ENCODE data around the gene SLC39A8. TPM values are rescaled to one million over a fixed set of nuclear protein-coding genes. Genes with fewer than 3 reads are reported as not detected.

SLC39A8 gene
- total RNA-seq, 1 experiment from 2014 or later = 13.2 TPM

DNA sequence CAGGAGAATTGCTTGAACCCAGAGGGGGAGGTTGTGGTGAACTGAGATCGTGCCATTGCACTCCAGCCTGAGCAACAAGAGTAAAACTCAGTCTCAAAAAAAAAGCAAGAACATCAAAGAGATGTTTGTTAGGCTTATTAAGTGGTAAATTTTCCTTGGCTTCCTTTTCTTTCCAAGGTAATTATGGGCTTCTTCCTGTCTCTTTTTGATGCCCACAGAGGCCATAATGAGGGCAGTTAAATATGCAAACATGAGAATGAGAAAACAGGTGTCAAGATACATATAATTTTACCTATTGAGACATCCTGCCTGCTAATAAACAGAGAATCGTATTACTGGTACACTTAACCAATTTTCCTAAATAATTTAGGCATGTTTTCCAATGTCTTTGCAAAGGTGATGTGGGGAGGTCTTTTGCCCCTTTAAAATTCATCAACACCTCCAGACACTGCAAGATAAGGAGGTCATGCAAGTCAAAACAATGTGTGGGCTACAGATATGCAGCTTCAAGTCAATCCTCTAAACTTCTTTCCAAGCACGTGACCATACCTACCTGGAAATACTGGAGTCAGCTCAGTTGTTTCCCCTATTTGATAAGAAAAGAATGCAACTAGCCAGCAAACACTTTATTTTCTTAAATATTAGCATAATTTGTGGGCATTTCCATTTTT lies 2.7 kb downstream of the SLC39A8 start:
- TF ChIP-seq SP1 (IDR thresholded peaks at IDR 0.05; ENCODE audit: low read depth) (no peak), SIN3A (IDR thresholded peaks at IDR 0.05; ENCODE audit: low read depth) (no peak), EZH2phosphoT487 (IDR thresholded peaks at IDR 0.05; ENCODE audit: borderline replicate concordance) (no peak), TCF7L2 (IDR thresholded peaks at IDR 0.05; ENCODE audit: borderline replicate concordance, extremely low read depth, insufficient read depth, insufficient read length) (no peak), RAD21 (IDR thresholded peaks at IDR 0.05; ENCODE audit: low read depth) (no peak), YY1 (IDR thresholded peaks at IDR 0.05; ENCODE audit: extremely low read depth, insufficient replicate concordance, low read depth, low read length) (no peak), ZNF274 (IDR thresholded peaks at IDR 0.05; ENCODE audit: low read depth, low read length) (no peak), CBX3 (IDR thresholded peaks at IDR 0.05; ENCODE audit: low read depth) (no peak), POLR2AphosphoS5 (IDR thresholded peaks at IDR 0.05; ENCODE audit: low read depth, low read length) (no peak), SRF (IDR thresholded peaks at IDR 0.05; ENCODE audit: low read depth) (no peak), EGR1 (IDR thresholded peaks at IDR 0.05; ENCODE audit: low read depth) (no peak), ELF1 (IDR thresholded peaks at IDR 0.05; ENCODE audit: borderline replicate concordance, low read depth) (no peak), EZH2 (IDR thresholded peaks at IDR 0.05) (no peak), CEBPB (IDR thresholded peaks at IDR 0.05; ENCODE audit: low read depth) (no peak), JUND (IDR thresholded peaks at IDR 0.05) (no peak)
- TF ChIP-seq, protein P1, sequence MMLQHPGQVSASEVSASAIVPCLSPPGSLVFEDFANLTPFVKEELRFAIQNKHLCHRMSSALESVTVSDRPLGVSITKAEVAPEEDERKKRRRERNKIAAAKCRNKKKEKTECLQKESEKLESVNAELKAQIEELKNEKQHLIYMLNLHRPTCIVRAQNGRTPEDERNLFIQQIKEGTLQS (IDR thresholded peaks at IDR 0.05) = no peak
- TF ChIP-seq, protein P2, sequence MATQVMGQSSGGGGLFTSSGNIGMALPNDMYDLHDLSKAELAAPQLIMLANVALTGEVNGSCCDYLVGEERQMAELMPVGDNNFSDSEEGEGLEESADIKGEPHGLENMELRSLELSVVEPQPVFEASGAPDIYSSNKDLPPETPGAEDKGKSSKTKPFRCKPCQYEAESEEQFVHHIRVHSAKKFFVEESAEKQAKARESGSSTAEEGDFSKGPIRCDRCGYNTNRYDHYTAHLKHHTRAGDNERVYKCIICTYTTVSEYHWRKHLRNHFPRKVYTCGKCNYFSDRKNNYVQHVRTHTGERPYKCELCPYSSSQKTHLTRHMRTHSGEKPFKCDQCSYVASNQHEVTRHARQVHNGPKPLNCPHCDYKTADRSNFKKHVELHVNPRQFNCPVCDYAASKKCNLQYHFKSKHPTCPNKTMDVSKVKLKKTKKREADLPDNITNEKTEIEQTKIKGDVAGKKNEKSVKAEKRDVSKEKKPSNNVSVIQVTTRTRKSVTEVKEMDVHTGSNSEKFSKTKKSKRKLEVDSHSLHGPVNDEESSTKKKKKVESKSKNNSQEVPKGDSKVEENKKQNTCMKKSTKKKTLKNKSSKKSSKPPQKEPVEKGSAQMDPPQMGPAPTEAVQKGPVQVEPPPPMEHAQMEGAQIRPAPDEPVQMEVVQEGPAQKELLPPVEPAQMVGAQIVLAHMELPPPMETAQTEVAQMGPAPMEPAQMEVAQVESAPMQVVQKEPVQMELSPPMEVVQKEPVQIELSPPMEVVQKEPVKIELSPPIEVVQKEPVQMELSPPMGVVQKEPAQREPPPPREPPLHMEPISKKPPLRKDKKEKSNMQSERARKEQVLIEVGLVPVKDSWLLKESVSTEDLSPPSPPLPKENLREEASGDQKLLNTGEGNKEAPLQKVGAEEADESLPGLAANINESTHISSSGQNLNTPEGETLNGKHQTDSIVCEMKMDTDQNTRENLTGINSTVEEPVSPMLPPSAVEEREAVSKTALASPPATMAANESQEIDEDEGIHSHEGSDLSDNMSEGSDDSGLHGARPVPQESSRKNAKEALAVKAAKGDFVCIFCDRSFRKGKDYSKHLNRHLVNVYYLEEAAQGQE (IDR thresholded peaks at IDR 0.05; ENCODE audit: low read depth) = no peak
- TF ChIP-seq, protein P3, sequence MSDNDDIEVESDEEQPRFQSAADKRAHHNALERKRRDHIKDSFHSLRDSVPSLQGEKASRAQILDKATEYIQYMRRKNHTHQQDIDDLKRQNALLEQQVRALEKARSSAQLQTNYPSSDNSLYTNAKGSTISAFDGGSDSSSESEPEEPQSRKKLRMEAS (IDR thresholded peaks at IDR 0.05) = no peak
- TF ChIP-seq, protein P4, sequence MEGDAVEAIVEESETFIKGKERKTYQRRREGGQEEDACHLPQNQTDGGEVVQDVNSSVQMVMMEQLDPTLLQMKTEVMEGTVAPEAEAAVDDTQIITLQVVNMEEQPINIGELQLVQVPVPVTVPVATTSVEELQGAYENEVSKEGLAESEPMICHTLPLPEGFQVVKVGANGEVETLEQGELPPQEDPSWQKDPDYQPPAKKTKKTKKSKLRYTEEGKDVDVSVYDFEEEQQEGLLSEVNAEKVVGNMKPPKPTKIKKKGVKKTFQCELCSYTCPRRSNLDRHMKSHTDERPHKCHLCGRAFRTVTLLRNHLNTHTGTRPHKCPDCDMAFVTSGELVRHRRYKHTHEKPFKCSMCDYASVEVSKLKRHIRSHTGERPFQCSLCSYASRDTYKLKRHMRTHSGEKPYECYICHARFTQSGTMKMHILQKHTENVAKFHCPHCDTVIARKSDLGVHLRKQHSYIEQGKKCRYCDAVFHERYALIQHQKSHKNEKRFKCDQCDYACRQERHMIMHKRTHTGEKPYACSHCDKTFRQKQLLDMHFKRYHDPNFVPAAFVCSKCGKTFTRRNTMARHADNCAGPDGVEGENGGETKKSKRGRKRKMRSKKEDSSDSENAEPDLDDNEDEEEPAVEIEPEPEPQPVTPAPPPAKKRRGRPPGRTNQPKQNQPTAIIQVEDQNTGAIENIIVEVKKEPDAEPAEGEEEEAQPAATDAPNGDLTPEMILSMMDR (IDR thresholded peaks at IDR 0.05 in 2 of 3, conservative IDR thresholded peaks at IDR 0.05 in 1 of 3; ENCODE audit: borderline replicate concordance in 1 of 3, insufficient read depth in 1 of 3, low read depth in 2 of 3, low read length in 2 of 3) = no peak
- TF ChIP-seq, protein P5, sequence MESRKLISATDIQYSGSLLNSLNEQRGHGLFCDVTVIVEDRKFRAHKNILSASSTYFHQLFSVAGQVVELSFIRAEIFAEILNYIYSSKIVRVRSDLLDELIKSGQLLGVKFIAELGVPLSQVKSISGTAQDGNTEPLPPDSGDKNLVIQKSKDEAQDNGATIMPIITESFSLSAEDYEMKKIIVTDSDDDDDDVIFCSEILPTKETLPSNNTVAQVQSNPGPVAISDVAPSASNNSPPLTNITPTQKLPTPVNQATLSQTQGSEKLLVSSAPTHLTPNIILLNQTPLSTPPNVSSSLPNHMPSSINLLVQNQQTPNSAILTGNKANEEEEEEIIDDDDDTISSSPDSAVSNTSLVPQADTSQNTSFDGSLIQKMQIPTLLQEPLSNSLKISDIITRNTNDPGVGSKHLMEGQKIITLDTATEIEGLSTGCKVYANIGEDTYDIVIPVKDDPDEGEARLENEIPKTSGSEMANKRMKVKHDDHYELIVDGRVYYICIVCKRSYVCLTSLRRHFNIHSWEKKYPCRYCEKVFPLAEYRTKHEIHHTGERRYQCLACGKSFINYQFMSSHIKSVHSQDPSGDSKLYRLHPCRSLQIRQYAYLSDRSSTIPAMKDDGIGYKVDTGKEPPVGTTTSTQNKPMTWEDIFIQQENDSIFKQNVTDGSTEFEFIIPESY (IDR thresholded peaks at IDR 0.05; ENCODE audit: extremely low read depth, insufficient replicate concordance, low read length) = no peak
- H2AFZ ChIP-seq (ENCODE audit: low read depth, low read length, poor library complexity, severe bottlenecking) = no peak overlapping the region
- no peak overlapping the region for H3K4me3 ChIP-seq (replicated peaks in 1 of 2; ENCODE audit: low read depth in 1 of 2, low read length in 2 of 2)
- ATAC-seq (no peak), DNase-seq (ENCODE audit: low read depth, low spot score) (no peak)
- no peaks in the 10 kb centered on the region for H3K36me3 ChIP-seq (ENCODE audit: control insufficient read depth in 1 of 2, insufficient read depth in 2 of 2, low read length in 2 of 2)
- H4K20me1 ChIP-seq (ENCODE audit: insufficient read depth) = no peaks in the 10 kb centered on the region
- no peak overlapping the region for H3K27ac ChIP-seq (ENCODE audit: low read depth, low read length)
- intact Hi-C loops (cut with micrococcal nuclease) = no loop called here
- ChIA-PET CTCF (no interaction called here), RAD21 (ENCODE audit: low non-redundant PET in 1 of 2, low total read pairs in 2 of 2, uncharacterized antibody in 2 of 2, unreplicated experiment in 2 of 2) (no interaction called here), POLR2A (no interaction called here)
- BruUV-seq (replicated peaks) = no TSS peak
- H3K9me3 ChIP-seq (ENCODE audit: control insufficient read depth in 1 of 2, insufficient read depth in 1 of 2, low read depth in 1 of 2, low read length in 2 of 2) = no peaks in the 10 kb centered on the region
- H3K79me2 ChIP-seq (ENCODE audit: insufficient read depth, low read length) = no peaks in the 10 kb centered on the region
- no peak overlapping the region for H3K9ac ChIP-seq (ENCODE audit: low read length)
- no peak overlapping the region for H3K4me2 ChIP-seq (ENCODE audit: low read length)
- H3K4me1 ChIP-seq (ENCODE audit: control insufficient read depth in 1 of 2, insufficient read depth in 2 of 2, low read length in 2 of 2) = peaks cover 3 to 25% of the 10 kb centered on the region in 2 experiments; a peak in 3 of 4 replicates
- H3K9me2 ChIP-seq (ENCODE audit: insufficient read depth) = no peaks in the 10 kb centered on the region
- no peaks in the 10 kb centered on the region for H3K27me3 ChIP-seq (ENCODE audit: insufficient read depth, low read length)
